ENCODE measurements around the gene GLDN.

DNA sequence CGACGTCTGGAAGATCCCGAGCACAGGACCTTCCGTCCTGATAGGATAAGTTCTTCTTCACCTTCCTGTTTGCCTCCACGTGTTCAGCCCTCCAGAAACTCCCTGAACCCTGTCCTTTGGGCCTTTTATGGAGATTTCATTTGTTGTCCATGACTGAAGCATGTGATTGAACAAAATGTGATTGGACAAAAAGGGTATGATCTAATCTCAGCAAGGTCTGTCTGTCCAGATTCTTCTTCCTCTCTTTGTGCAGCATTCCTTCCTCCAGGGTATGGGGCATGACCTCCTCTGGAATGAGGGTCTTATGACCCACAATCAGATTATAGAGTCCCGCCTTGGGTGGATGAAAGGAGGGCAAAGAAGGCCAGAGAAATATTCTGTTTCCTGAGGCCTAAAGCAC lies 3.0 kb upstream of the GLDN start, which contains the start of gene CYP19A1:
- TF ChIP-seq CTCF (IDR thresholded peaks at IDR 0.05; ENCODE audit: insufficient read depth, low read depth, low read length) (no peak), EZH2 (IDR thresholded peaks at IDR 0.05; ENCODE audit: insufficient read depth, low read length) (no peak)

Data from astrocyte (in vitro differentiated cells and primary cell).